ENCODE data around the gene PRKCD.

The PRKCD gene

DNA sequence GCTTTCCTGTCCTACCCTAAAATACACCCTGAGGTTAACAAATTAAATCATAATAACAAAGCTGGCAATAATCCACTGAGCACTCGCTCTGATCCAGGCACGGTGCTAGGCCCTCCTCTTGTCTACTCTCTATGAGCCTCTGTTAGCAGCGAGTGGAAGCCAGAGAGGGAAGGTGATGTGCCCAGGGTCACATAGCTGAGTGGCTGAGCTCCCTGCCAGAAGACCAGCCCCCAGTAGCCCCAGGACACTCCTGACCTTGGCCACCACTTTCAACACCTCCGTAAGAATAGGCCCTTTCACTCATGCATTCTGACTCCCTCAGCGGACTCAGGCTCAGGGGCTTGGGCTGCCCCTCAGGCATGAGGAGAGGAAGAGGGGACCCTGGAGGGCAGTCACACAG lies 9.5 kb upstream of the PRKCD start:
- no peak for DNase-seq (ENCODE audit: low read depth)
- TF ChIP-seq, protein P1, sequence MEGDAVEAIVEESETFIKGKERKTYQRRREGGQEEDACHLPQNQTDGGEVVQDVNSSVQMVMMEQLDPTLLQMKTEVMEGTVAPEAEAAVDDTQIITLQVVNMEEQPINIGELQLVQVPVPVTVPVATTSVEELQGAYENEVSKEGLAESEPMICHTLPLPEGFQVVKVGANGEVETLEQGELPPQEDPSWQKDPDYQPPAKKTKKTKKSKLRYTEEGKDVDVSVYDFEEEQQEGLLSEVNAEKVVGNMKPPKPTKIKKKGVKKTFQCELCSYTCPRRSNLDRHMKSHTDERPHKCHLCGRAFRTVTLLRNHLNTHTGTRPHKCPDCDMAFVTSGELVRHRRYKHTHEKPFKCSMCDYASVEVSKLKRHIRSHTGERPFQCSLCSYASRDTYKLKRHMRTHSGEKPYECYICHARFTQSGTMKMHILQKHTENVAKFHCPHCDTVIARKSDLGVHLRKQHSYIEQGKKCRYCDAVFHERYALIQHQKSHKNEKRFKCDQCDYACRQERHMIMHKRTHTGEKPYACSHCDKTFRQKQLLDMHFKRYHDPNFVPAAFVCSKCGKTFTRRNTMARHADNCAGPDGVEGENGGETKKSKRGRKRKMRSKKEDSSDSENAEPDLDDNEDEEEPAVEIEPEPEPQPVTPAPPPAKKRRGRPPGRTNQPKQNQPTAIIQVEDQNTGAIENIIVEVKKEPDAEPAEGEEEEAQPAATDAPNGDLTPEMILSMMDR (conservative IDR thresholded peaks at IDR 0.05; ENCODE audit: control insufficient read depth, insufficient read depth, low read depth, low read length), result no peak
- H3K4me3 ChIP-seq (ENCODE audit: control insufficient read depth, low read depth, low read length), result no peak overlapping the region

DNA sequence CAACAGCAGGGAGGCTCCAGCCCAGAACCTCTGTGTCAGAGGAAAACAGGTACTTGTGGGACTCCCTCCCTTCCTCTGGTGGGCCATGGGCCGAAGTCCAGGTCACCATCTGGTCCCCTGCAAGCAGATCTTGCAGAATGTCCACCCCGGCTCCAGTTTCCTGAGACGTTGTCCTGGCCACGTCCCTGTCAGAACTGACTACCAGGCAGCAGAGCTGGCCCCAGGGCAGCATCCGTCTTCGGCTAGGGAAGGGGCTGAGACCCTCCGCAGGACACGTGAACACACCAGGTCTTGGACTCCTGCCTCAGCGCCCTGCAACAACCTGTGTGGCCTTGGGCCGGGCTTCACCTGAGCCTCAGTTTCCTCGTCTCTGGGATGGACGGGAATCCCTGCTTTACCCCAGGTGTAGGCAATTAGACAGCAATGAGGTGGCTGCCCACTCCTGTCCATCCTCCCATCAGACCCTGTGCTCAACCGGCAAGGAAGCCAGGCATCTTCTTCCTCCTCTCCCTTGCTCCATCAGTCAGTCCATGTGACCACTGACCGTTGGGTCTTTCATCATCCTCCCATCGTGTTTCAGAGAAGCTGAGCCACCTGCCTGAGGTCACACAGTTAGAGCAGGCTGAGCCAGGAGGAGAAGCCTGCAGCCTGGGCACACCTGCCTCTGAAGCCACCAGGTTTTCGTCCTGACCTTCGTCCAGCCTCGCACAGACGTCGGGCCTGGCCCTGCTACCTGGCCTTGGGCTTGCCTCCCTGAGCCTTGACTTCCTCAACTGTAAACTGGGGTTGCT lies 8.9 kb upstream of the PRKCD start:
- TF ChIP-seq, protein P1 (conservative IDR thresholded peaks at IDR 0.05; ENCODE audit: control insufficient read depth, insufficient read depth, low read depth, low read length), result no peak
- DNase-seq (ENCODE audit: low read depth), result no peak
- H3K4me3 ChIP-seq (ENCODE audit: control insufficient read depth, low read depth, low read length), result no peak overlapping the region

DNA sequence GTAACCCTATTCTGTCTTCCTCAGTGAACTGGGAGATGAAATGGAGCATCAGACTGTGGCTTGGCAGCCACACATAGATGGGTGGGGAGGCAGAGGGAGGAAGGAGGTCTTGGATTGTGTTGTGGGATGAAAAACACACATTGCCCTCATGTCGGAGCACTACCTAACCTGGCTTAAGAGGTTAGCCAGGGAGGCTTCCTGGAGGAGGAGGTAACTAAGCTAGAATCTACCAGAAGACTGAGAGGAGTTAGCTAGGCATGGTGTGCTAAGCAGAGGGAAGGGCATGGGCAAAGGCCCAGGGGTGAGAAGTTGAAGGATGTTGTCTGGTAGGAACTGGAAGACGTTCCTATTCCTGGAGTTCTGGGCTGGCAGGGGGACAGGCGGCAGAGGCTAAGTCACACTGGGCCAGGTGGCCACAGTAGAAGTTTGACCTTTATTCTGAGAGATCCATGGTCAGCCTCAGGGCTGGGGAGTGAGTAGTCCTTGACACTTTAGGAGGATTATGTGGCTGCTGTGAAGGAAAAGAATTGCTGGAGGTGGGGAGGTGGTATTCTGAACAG lies 7.7 kb upstream of the PRKCD start:
- H3K4me3 ChIP-seq (ENCODE audit: control insufficient read depth, low read depth, low read length), result no peak overlapping the region
- TF ChIP-seq, protein P1 (conservative IDR thresholded peaks at IDR 0.05; ENCODE audit: control insufficient read depth, insufficient read depth, low read depth, low read length), result no peak
- no peak for DNase-seq (ENCODE audit: low read depth)

DNA sequence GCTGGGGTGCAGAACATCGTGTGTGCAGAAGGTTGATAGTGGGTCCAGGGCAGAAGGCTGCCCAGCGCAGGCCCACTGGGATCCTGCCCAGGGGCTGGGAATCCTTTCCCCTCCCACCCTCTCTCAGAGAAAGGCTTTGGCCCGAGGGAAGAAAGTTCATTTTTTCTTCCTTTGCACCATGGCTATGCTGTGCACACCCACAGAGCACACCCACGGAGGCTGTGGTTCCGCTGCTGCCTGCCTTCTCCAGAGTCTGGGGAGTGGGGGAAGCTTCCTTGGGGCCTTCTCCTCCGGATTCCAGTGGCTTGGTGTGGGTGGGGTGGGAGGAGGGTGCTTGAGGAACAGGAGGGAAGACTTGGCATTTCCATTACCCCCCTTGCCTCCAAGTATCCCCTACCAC lies 7.0 kb upstream of the PRKCD start:
- H3K4me3 ChIP-seq (ENCODE audit: control insufficient read depth, low read depth, low read length), result no peak overlapping the region
- TF ChIP-seq, protein P1 (conservative IDR thresholded peaks at IDR 0.05; ENCODE audit: control insufficient read depth, insufficient read depth, low read depth, low read length), result no peak
- no peak for DNase-seq (ENCODE audit: low read depth)

DNA sequence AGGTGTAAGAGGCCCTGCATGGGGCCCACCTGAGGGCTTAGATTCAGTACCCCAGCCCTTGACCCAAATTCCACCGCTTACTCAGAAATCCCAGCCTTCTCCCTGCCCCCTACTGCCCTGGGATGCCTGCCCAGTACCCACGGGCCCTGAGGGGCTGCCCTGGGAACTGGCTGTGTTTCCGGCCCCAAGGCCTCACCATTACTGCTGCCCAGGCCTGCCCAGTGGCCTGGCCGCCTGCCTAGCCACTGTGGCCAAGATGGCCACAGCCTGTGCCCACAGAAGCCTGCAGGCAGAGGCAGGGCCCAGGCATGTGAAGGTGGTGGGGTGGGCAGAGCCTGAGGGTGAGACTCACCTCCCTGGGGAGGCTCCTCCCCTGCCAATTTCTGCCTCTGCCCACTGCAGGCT lies 6.1 kb upstream of the PRKCD start:
- no peak overlapping the region for H3K4me3 ChIP-seq (ENCODE audit: control insufficient read depth, low read depth, low read length)
- TF ChIP-seq, protein P1 (conservative IDR thresholded peaks at IDR 0.05; ENCODE audit: control insufficient read depth, insufficient read depth, low read depth, low read length), result no peak
- no peak for DNase-seq (ENCODE audit: low read depth)

DNA sequence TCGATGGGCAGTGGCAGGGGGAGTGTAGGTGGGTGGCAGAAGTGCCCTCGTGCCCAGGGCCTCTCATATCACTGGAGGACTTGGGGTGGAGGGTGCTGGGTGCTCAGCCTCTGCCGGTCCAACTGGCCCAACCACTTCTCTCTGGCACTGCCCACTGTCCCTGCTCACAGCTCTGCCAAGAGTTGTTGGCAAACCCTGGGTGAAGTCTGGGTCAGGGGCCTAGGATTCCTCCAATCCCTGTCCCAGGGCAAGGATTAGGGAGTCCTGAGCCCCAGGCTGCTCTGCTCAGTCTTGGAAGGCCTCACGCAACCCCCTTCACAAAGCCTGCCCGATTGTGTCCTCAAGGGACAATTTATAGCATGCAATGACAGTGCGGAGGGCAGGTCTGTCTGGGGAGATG lies 5.2 kb upstream of the PRKCD start:
- TF ChIP-seq, protein P1 (conservative IDR thresholded peaks at IDR 0.05; ENCODE audit: control insufficient read depth, insufficient read depth, low read depth, low read length), result no peak
- H3K4me3 ChIP-seq (ENCODE audit: control insufficient read depth, low read depth, low read length), result no peak overlapping the region
- no peak for DNase-seq (ENCODE audit: low read depth)

All from fibroblast of mammary gland (primary cell).